IMR-90 (cell line): ENCODE data around the gene MARCHF6. TPM values are rescaled to one million over a fixed set of nuclear protein-coding genes. Genes with fewer than 3 reads are reported as not detected.
"Not testable (repeated sequence)": the region's sequence is repeated elsewhere in the genome, so short reads cannot be mapped to it uniquely, and the experiment has no call there.

ENCODE experiments used
- ATAC-seq: fragments of 200-7000 bp; cut with Tn5 transposase; 2 replicates; pipeline ENCODE4 v1.9.1; 2020; ENCODE audit warnings: low read depth, mild to moderate bottlenecking, moderate library complexity
- BruUV-seq: library from RNA; stranded (reverse); fragments of 400-500 nt; replicated peaks from 2 replicates; lab custom pipeline; 2021; lab: Mats Ljungman, UMichigan
- CTCF ChIA-PET: fragments of 300-600 bp; formaldehyde crosslinking; extraction: SDS; loops from one replicate; lab custom pipeline; 2021; ENCODE audit warnings: antibody characterized with exemption; lab: Yijun Ruan, JAX
- POLR2A ChIA-PET: fragments of 300-600 bp; sonication (Branson Sonifier 250); formaldehyde crosslinking; loops from one replicate; lab custom pipeline; 2022; ENCODE audit warnings: antibody characterized with exemption; ENCODE audit not compliant: unreplicated experiment; lab: Charles Lee
- DNase-seq: peaks from one replicate; pipeline ENCODE4 v3.0.0; 2013
- H2AFZ ChIP-seq: replicated peaks from 2 replicates; pipeline ENCODE3; 2013; ENCODE audit warnings: low read length, mild to moderate bottlenecking; ENCODE audit not compliant: poor library complexity
- H2AK5ac ChIP-seq: 2 replicates; pipeline ENCODE4 v1.6.1; 2013; ENCODE audit warnings: low read depth, low read length, inconsistent platforms
- H2AK9ac ChIP-seq: replicated peaks from 2 replicates; pipeline ENCODE3; 2013; ENCODE audit warnings: mild to moderate bottlenecking, low read depth, low read length, moderate library complexity; ENCODE audit not compliant: poor library complexity
- H2BK120ac ChIP-seq: 2 replicates; pipeline ENCODE4 v1.6.1; 2013; ENCODE audit warnings: low read depth, low read length, inconsistent platforms
- H2BK15ac ChIP-seq: 3 replicates; pipeline ENCODE4 v1.6.1; 2013; ENCODE audit warnings: low read depth, low read length, inconsistent platforms
- H2BK20ac ChIP-seq: 2 replicates; pipeline ENCODE4 v1.6.1; 2013; ENCODE audit warnings: low read depth, mild to moderate bottlenecking, inconsistent platforms, low read length, moderate library complexity
- H2BK5ac ChIP-seq: 2 replicates; pipeline ENCODE4 v1.6.1; 2013; ENCODE audit warnings: mild to moderate bottlenecking, low read depth, low read length, inconsistent platforms; ENCODE audit not compliant: poor library complexity, severe bottlenecking
- H3K14ac ChIP-seq: replicated peaks from 2 replicates; pipeline ENCODE4 v1.6.1; 2013; ENCODE audit warnings: low read depth, low read length, inconsistent platforms
- H3K18ac ChIP-seq: 2 replicates; pipeline ENCODE4 v1.6.1; 2013; ENCODE audit warnings: low read depth, low read length, control low read depth
- H3K23ac ChIP-seq: 2 replicates; pipeline ENCODE4 v1.6.1; 2013; ENCODE audit warnings: low read depth, low read length, inconsistent platforms
- H3K27ac ChIP-seq: 2 replicates; pipeline ENCODE4 v1.5.1; 2013; ENCODE audit warnings: mild to moderate bottlenecking, control low read depth, low read length; ENCODE audit not compliant: insufficient read depth
- H3K27me3 ChIP-seq: 2 replicates; pipeline ENCODE4 v1.6.1; 2013; ENCODE audit warnings: low read length; ENCODE audit not compliant: control insufficient read depth, insufficient read depth
- H3K36me3 ChIP-seq: 2 replicates; pipeline ENCODE4 v1.6.1; 2013; ENCODE audit warnings: low read length, mixed read lengths; ENCODE audit not compliant: control insufficient read depth, insufficient read depth
- H3K4ac ChIP-seq: 2 replicates; pipeline ENCODE4 v1.6.1; 2013; ENCODE audit warnings: low read depth, low read length, inconsistent platforms
- H3K4me1 ChIP-seq: 2 replicates; pipeline ENCODE4 v1.6.1; 2013; ENCODE audit warnings: low read length, mixed read lengths; ENCODE audit not compliant: control insufficient read depth, insufficient read depth
- H3K4me2 ChIP-seq: 2 replicates; pipeline ENCODE4 v1.6.1; 2013; ENCODE audit warnings: low read depth, mild to moderate bottlenecking, control low read depth, low read length, moderate library complexity
- H3K4me3 ChIP-seq: 2 replicates; pipeline ENCODE4 v1.5.1; 2013; ENCODE audit warnings: low read depth, mild to moderate bottlenecking, control low read depth, low read length, moderate library complexity; ENCODE audit not compliant: insufficient read depth
- H3K56ac ChIP-seq: 2 replicates; pipeline ENCODE4 v1.6.1; 2013; ENCODE audit warnings: low read length, inconsistent platforms; ENCODE audit not compliant: insufficient read depth; ENCODE audit errors: extremely low read depth
- H3K79me1 ChIP-seq, 2 experiments: 2 replicates each; pipeline ENCODE4 v1.6.1; 2013; ENCODE audit warnings: low read length in 2 of 2, inconsistent platforms in 1 of 2, low read depth in 1 of 2
- H3K9ac ChIP-seq: 2 replicates; pipeline ENCODE4 v1.6.1; 2013; ENCODE audit warnings: low read depth, low read length, control low read depth
- H3K9me1 ChIP-seq: 2 replicates; pipeline ENCODE4 v1.6.1; 2013; ENCODE audit warnings: low read length, inconsistent platforms; ENCODE audit not compliant: insufficient read depth
- H3K9me3 ChIP-seq: 2 replicates; pipeline ENCODE4 v1.6.1; 2013; ENCODE audit warnings: low read length; ENCODE audit not compliant: control insufficient read depth, insufficient read depth
- H4K20me1 ChIP-seq: 2 replicates; pipeline ENCODE4 v1.6.1; 2013; ENCODE audit warnings: low read length, inconsistent platforms; ENCODE audit not compliant: insufficient read depth
- H4K5ac ChIP-seq: 2 replicates; pipeline ENCODE4 v1.6.1; 2013; ENCODE audit warnings: mild to moderate bottlenecking, low read depth, low read length, control low read depth
- H4K8ac ChIP-seq, 2 experiments: 2 replicates each; pipeline ENCODE4 v1.6.1; 2013; ENCODE audit warnings: low read depth in 2 of 2, low read length in 2 of 2, control low read depth in 1 of 2, inconsistent platforms in 1 of 2
- H4K91ac ChIP-seq: 2 replicates; pipeline ENCODE4 v1.6.1; 2013; ENCODE audit warnings: low read depth, low read length, inconsistent platforms; ENCODE audit not compliant: insufficient read depth
- CEBPB ChIP-seq: IDR thresholded peaks from 2 replicates; pipeline ENCODE4 v1.6.1; 2012; ENCODE audit warnings: low read depth, low read length, improper control_type of control experiment
- MXI1 ChIP-seq: IDR thresholded peaks from 2 replicates; pipeline ENCODE4 v1.6.1; 2012; ENCODE audit warnings: low read depth, mild to moderate bottlenecking, low read length, moderate library complexity, borderline replicate concordance
- RAD21 ChIP-seq: IDR thresholded peaks from 2 replicates; pipeline ENCODE4 v1.6.1; 2012; ENCODE audit warnings: low read length, improper control_type of control experiment
- WGBS, 2 experiments: methylation state at CpG; one replicate each; pipeline versions ENCODE4 v1.1.5 to v1.1.7; 2013; ENCODE audit warnings: missing lambda C conversion rate in 2 of 2; ENCODE audit not compliant: insufficient read length in 1 of 2; ENCODE audit errors: extremely low coverage in 2 of 2; 5-methylcytosine and 5-hydroxymethylcytosine counted together
- dilution Hi-C: fragments of 300-500 bp; cut with HindIII; formaldehyde crosslinking; loops from one replicate; pipeline ENCODE4 v1.14.3; 2018; ENCODE audit warnings: low sequenced_read_pairs; ENCODE audit not compliant: unreplicated experiment
- in situ Hi-C: fragments of 300-500 bp; cut with MboI; formaldehyde crosslinking; loops from 3 replicates; pipeline ENCODE4 v1.14.3; 2019; ENCODE audit warnings: low sequenced_read_pairs, inconsistent platforms, mixed read lengths
- intact Hi-C: fragments of 100-400 bp; cut with micrococcal nuclease; formaldehyde crosslinking; loops from 2 replicates; pipeline ENCODE4 v1.10.0; 2022
- polyA plus RNA-seq, 3 experiments: library from polyadenylated mRNA; depleted of rRNA; stranded (reverse); fragments of >200 nt; gene quantifications; 2 replicates each; pipeline ENCODE4 v1.2.3, GENCODE V29; 2012; ENCODE audit warnings: low replicate concordance in 1 of 3
- total RNA-seq: library from RNA; depleted of rRNA; stranded (reverse); fragments of >200 nt; gene quantifications from 2 replicates; pipeline ENCODE4 v1.2.3, GENCODE V29; 2012

MARCHF6 gene
- total and polyA plus RNA-seq, 2 of the 4 experiments (the other 2 are of a cell fraction), result 55.2 to 62.6 TPM

- Histone ChIP-seq H2AK5ac (no peak overlapping the region), H3K27me3 (0 out of 2 replicates have a peak, but pooled peaks cover 2% of the 10 kb centered on the region), H3K4me1 (no peaks in the 10 kb centered on the region), H3K4me2 (no peak overlapping the region), H3K56ac (no peak overlapping the region), H3K14ac (no peak overlapping the region), H3K18ac (no peak overlapping the region), H3K79me1 (no peaks in the 10 kb centered on the region), H2AFZ (no peak overlapping the region), H2BK120ac (no peak overlapping the region), H3K4me3 (no peak overlapping the region), H3K23ac (no peak overlapping the region), H3K36me3 (no peaks in the 10 kb centered on the region), H4K91ac (no peak overlapping the region), H4K5ac (no peak overlapping the region), H2BK20ac (no peak overlapping the region), H2AK9ac (no peak overlapping the region), H3K9me1 (no peaks in the 10 kb centered on the region), H3K9me3 (no peaks in the 10 kb centered on the region), H3K4ac (no peak overlapping the region), H2BK15ac (no peak overlapping the region), H3K27ac (no peak overlapping the region), H2BK5ac (no peak overlapping the region), H3K9ac (no peak overlapping the region), H4K20me1 (no peaks in the 10 kb centered on the region), H4K8ac (no peak overlapping the region)
- dilution Hi-C loops, result no loop called here
- no peak for TF ChIP-seq RAD21
- TF ChIP-seq CEBPB, result no peak
- TF ChIP-seq MXI1, result no peak
- ATAC-seq, result no peak
- POLR2A ChIA-PET, result no interaction called here
- intact Hi-C loops, result no loop called here
- no TSS peak for BruUV-seq
- CTCF ChIA-PET, result interaction anchor here (0.6 kb wide), 2 partner anchors 66 to 484 kb away, joined by 3 to 4 read pairs; no protein-coding TSS in a partner anchor
- 100% methylated on average over 1 of the region's 4 CpGs; no CpG with 5 or more reads in 1 of the 2 experiments for WGBS, 2 experiments
- in situ Hi-C loops, result no loop called here
- no peak for DNase-seq
Observed at GRCh38 chr5:10343486-10343885, 10.0 kb upstream of the MARCHF6 start.

GRCh38 chr5:10344461-10345106 is 8.9 kb upstream of the MARCHF6 start:
- H4K5ac ChIP-seq, H2BK120ac ChIP-seq, H3K4me2 ChIP-seq, H3K27me3 ChIP-seq, H3K4me1 ChIP-seq, H2BK5ac ChIP-seq, DNase-seq, H3K9me3 ChIP-seq, H4K8ac ChIP-seq, H3K9me1 ChIP-seq, in situ Hi-C loops, H3K23ac ChIP-seq, H2BK15ac ChIP-seq, H2AFZ ChIP-seq, H3K14ac ChIP-seq, H2BK20ac ChIP-seq, BruUV-seq, H4K91ac ChIP-seq, H3K27ac ChIP-seq, H2AK5ac ChIP-seq, dilution Hi-C loops, H3K36me3 ChIP-seq, POLR2A ChIA-PET, H3K4me3 ChIP-seq, H3K9ac ChIP-seq, H3K4ac ChIP-seq, H3K18ac ChIP-seq, intact Hi-C loops, H3K79me1 ChIP-seq, ATAC-seq, H2AK9ac ChIP-seq, H4K20me1 ChIP-seq: not testable (repeated sequence)
- CTCF ChIA-PET, result interaction anchor here (0.6 kb wide), 1 partner anchor 60 kb away, joined by 3 read pairs; no protein-coding TSS in a partner anchor
- H3K56ac ChIP-seq, result 0 out of 2 replicates have a peak overlapping the region, but pooled peaks have one; percentile 4
- WGBS, 2 experiments, result no CpG with 5 or more reads among the region's 5 CpGs
